KMS-11 (cell line): ENCODE data around the gene EPHB6.

Experiments
- H2AFZ ChIP-seq: fragments of 200-600 bp; sonication (generic); 2 replicates; pipeline ENCODE4 v1.6.1; 2016; ENCODE audit warnings: antibody characterized with exemption, mixed run types, low read depth
- H3K27ac ChIP-seq: fragments of 200-600 bp; sonication (generic); 2 replicates; pipeline ENCODE4 v1.6.1; 2016; ENCODE audit warnings: mild to moderate bottlenecking, mixed run types
- H3K27me3 ChIP-seq: fragments of 200-600 bp; sonication (generic); 2 replicates; pipeline ENCODE4 v1.6.1; 2017; ENCODE audit warnings: mild to moderate bottlenecking, low read depth, mixed run types, moderate library complexity; ENCODE audit not compliant: insufficient read depth
- H3K36me3 ChIP-seq: fragments of 200-600 bp; sonication (generic); 2 replicates; pipeline ENCODE4 v1.6.1; 2017; ENCODE audit warnings: mild to moderate bottlenecking, mixed run types; ENCODE audit not compliant: insufficient read depth
- H3K4me1 ChIP-seq: fragments of 200-600 bp; sonication (generic); 2 replicates; pipeline ENCODE4 v1.6.1; 2016; ENCODE audit warnings: mild to moderate bottlenecking, low read depth, mixed run types; ENCODE audit not compliant: poor library complexity, severe bottlenecking
- H3K4me2 ChIP-seq: fragments of 200-600 bp; sonication (generic); 2 replicates; pipeline ENCODE4 v1.7.0; 2016; ENCODE audit warnings: mild to moderate bottlenecking, mixed run types
- H3K4me3 ChIP-seq: fragments of 200-600 bp; sonication (generic); IDR thresholded peaks from 2 replicates; pipeline ENCODE4 v1.6.1; 2017; ENCODE audit warnings: low read depth, low read length, mixed read lengths; ENCODE audit not compliant: insufficient read depth
- H3K79me2 ChIP-seq: fragments of 200-600 bp; sonication (generic); 2 replicates; pipeline ENCODE4 v1.6.1; 2016; ENCODE audit warnings: low read depth, mixed run types; ENCODE audit not compliant: insufficient read depth
- H3K9ac ChIP-seq: fragments of 200-600 bp; sonication (generic); 2 replicates; pipeline ENCODE4 v1.6.1; 2016; ENCODE audit warnings: mild to moderate bottlenecking, mixed run types
- H4K20me1 ChIP-seq: fragments of 200-600 bp; sonication (generic); 2 replicates; pipeline ENCODE4 v1.6.1; 2016; ENCODE audit warnings: mild to moderate bottlenecking, mixed run types; ENCODE audit not compliant: insufficient read depth
- TF ChIP-seq, protein P1 (sequence below): fragments of 200-600 bp; sonication (generic); conservative IDR thresholded peaks from 2 replicates; pipeline ENCODE4 v1.6.1; 2017; ENCODE audit warnings: low read depth, mild to moderate bottlenecking, antibody characterized with exemption, low read length, moderate library complexity, mixed read lengths

The EPHB6 gene

DNA sequence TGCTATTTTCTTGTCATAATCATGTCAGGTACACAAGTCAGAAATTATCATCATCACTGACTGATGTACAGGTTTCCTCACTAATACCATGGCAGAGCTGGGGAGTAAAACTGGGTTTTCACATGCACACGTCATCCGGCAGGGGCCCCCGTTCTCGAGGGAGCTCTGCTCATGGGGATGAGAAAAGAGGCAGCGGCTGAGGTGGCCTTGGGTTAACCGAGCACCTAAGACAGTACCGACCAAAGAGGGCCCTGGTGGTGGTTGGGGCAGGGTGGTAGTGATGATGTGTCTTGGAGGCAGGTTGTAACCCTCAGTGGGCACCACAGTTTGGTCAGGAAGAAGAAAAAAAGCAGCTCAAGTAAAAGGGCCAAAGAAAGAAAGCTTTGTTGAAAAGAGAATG, 42.8 kb downstream of the EPHB6 start:
- Histone ChIP-seq H4K20me1 (no peaks in the 10 kb centered on the region), H3K36me3 (no peaks in the 10 kb centered on the region), H3K4me3 (no peak overlapping the region), H3K4me2 (no peak overlapping the region), H3K27ac (no peak overlapping the region), H3K4me1 (no peaks in the 10 kb centered on the region), H3K27me3 (no peaks in the 10 kb centered on the region), H3K79me2 (no peaks in the 10 kb centered on the region), H3K9ac (no peak overlapping the region), H2AFZ (no peak overlapping the region)
- TF ChIP-seq, protein P1, sequence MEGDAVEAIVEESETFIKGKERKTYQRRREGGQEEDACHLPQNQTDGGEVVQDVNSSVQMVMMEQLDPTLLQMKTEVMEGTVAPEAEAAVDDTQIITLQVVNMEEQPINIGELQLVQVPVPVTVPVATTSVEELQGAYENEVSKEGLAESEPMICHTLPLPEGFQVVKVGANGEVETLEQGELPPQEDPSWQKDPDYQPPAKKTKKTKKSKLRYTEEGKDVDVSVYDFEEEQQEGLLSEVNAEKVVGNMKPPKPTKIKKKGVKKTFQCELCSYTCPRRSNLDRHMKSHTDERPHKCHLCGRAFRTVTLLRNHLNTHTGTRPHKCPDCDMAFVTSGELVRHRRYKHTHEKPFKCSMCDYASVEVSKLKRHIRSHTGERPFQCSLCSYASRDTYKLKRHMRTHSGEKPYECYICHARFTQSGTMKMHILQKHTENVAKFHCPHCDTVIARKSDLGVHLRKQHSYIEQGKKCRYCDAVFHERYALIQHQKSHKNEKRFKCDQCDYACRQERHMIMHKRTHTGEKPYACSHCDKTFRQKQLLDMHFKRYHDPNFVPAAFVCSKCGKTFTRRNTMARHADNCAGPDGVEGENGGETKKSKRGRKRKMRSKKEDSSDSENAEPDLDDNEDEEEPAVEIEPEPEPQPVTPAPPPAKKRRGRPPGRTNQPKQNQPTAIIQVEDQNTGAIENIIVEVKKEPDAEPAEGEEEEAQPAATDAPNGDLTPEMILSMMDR = no peak

GRCh38 chr7:142898377-142899170, 43.7 kb downstream of the EPHB6 start:
- Histone ChIP-seq H3K4me2 (no peak overlapping the region), H2AFZ (no peak overlapping the region), H3K4me1 (no peaks in the 10 kb centered on the region), H3K27me3 (no peaks in the 10 kb centered on the region), H3K36me3 (no peaks in the 10 kb centered on the region), H3K27ac (no peak overlapping the region), H4K20me1 (no peaks in the 10 kb centered on the region), H3K79me2 (no peaks in the 10 kb centered on the region), H3K4me3 (no peak overlapping the region), H3K9ac (no peak overlapping the region)
- TF ChIP-seq, protein P1 = no peak

DNA sequence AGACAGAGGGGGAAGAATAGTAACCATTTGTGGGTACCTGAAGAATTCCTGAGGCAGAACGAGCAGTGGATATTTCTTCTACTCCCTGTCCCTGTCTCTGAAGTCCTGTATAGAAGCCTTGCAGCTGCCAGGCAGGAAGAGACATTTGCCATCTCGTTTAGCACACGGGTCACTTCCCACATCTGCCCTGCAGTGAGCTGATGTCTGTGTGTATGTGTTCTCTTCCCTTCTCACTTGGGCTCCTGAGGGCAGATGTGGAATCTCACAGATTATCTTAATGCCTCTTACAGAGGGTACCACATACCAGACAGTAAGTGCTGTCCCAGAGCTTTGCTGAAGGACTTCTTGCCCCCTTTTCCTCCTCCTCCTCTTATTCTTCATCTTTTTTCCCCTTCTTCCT, 44.8 kb downstream of the EPHB6 start:
- TF ChIP-seq, protein P1 = no peak
- H3K36me3 ChIP-seq = no peaks in the 10 kb centered on the region
- H3K27me3 ChIP-seq = no peaks in the 10 kb centered on the region
- no peak overlapping the region for H3K27ac ChIP-seq
- no peak overlapping the region for H2AFZ ChIP-seq
- no peaks in the 10 kb centered on the region for H3K4me1 ChIP-seq
- no peak overlapping the region for H3K4me3 ChIP-seq
- H3K9ac ChIP-seq = no peak overlapping the region
- no peak overlapping the region for H3K4me2 ChIP-seq
- H3K79me2 ChIP-seq = no peaks in the 10 kb centered on the region
- H4K20me1 ChIP-seq = no peaks in the 10 kb centered on the region

- Histone ChIP-seq H3K9ac (no peak overlapping the region), H3K4me3 (no peak overlapping the region), H3K4me1 (peaks cover 11% of the 10 kb centered on the region), H4K20me1 (no peaks in the 10 kb centered on the region), H3K36me3 (no peaks in the 10 kb centered on the region), H3K79me2 (no peaks in the 10 kb centered on the region), H3K4me2 (no peak overlapping the region), H2AFZ (no peak overlapping the region), H3K27ac (no peak overlapping the region), H3K27me3 (no peaks in the 10 kb centered on the region)
- TF ChIP-seq, protein P1 = no peak
These were observed 46.8 kb downstream of the EPHB6 start for GRCh38 chr7:142901426-142902259.
